H7 (cell line): Measurements from ENCODE around the gene GK2. TPM values are rescaled to one million over a fixed set of nuclear protein-coding genes. Genes with fewer than 3 reads are reported as not detected.

Source experiments
- DNase-seq: peaks from one replicate; pipeline ENCODE4 v3.0.0; 2012
- H3K27me3 ChIP-seq: 2 replicates; pipeline ENCODE4 v1.6.0; 2011; ENCODE audit warnings: mild to moderate bottlenecking, low read length; ENCODE audit not compliant: control insufficient read depth, insufficient read depth
- H3K36me3 ChIP-seq: replicated peaks from 2 replicates; pipeline ENCODE4 v1.5.1; 2011; ENCODE audit warnings: low read length; ENCODE audit not compliant: control insufficient read depth, insufficient read depth
- H3K4me3 ChIP-seq: 2 replicates; pipeline ENCODE4 v1.5.1; 2011; ENCODE audit warnings: low read depth, mild to moderate bottlenecking, control low read depth, low read length, moderate library complexity; ENCODE audit not compliant: insufficient read depth
- total RNA-seq: library from RNA; depleted of rRNA; stranded (reverse); fragments of >200 nt; shearing (Covaris generic); gene quantifications from 2 replicates; pipeline ENCODE4 v1.2.3, GENCODE V29; 2014

GK2 gene
- total RNA-seq, 1 experiment from 2014 or later: not detected

GRCh38 chr4:79404666-79405065 lies 3.4 kb downstream of the GK2 start:
- DNase-seq: no peak
- Histone ChIP-seq H3K4me3 (no peak overlapping the region), H3K36me3 (no peaks in the 10 kb centered on the region), H3K27me3 (no peaks in the 10 kb centered on the region)

- H3K4me3 ChIP-seq: no peak overlapping the region
- DNase-seq: no peak
- H3K27me3 ChIP-seq: no peaks in the 10 kb centered on the region
- no peaks in the 10 kb centered on the region for H3K36me3 ChIP-seq
Measured at GRCh38 chr4:79403356-79403755, 4.7 kb downstream of the GK2 start.

DNA sequence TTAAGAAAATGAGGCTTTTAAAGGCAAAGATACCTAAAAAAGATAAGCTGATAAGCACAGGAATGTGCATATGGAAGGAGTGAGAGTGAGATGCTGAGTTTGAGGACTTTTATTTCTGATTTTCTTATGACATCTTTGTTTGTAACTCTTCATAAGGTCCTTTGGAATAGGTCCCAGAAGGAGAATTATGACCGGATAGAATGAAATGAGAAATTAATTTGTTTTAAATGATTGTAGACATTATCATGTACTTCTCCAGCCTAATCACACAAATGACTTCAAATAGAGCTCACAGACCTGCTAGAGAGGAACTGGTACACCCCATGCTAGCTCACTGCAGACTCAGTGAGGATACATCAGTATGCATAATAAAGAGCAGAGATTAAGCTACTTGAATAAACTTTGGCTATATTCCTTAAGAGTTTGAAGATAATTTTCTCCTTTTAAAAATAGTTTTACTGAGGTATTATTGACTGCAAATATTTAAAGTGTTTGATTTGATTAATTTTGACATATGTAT lies 5.6 kb downstream of the GK2 start:
- H3K27me3 ChIP-seq: no peaks in the 10 kb centered on the region
- no peak overlapping the region for H3K4me3 ChIP-seq
- H3K36me3 ChIP-seq: no peaks in the 10 kb centered on the region
- no peak for DNase-seq

DNA sequence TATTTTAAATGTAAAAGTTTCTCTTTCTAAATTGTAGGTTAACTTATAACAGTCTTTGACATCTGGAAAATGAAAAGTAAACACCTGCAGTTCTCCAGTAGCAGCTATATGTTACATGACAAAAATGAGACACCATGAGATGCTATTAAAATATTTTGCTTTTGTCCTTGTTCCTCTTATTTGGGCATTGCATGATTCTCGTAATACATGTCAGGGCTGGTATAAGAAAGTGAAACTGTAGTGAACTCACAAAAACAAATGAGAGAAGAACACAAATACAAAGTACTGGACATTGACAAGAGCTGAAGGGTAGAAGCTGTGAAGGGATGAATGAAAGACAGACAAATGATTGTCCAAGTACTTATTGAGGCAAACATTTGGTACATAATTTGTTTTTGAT lies 9.0 kb downstream of the GK2 start:
- Histone ChIP-seq H3K27me3 (no peaks in the 10 kb centered on the region), H3K4me3 (no peak overlapping the region), H3K36me3 (no peaks in the 10 kb centered on the region)

DNA sequence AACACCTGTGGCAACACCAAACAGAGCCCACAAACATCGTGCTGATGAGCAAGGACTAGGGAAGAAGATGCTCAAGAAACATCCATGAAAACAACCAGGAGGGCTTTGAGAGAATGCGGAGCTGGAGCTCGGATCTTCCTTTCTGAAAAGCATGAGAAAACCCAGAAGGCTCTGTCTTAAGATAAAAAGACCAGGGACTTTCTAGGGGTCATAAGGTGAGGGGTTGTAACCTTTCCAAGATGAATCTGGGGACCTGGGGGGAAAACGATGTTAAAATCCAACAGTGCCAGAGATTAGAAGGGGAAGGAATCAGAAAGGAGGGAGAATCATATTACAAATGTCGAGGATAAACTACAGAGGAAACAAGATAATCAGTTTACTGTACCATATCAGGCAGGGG lies 10.1 kb downstream of the GK2 start:
- no peaks in the 10 kb centered on the region for H3K27me3 ChIP-seq
- H3K4me3 ChIP-seq: no peak overlapping the region
- no peaks in the 10 kb centered on the region for H3K36me3 ChIP-seq
- DNase-seq: no peak

More for the DNA sequence above, 9.0 kb downstream of the GK2 start:
- DNase-seq: no peak

DNA sequence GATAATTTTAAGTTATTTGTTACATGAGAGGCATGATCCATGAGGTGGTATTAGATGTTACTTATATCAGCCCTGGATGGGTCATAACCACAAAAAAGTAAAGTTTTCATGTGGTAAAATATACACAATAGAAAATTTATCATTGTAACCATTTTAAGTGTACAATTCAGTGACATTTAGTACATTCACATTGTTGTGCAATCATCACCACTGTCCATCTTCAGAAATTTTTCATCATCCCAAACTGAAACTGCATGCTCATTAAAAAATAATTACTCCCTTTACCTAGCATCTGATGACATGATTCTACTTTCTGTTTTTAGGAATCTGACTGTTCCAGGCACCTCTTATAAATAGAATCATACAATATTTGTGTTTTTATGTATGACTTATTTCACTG lies 11.2 kb downstream of the GK2 start:
- no peak for DNase-seq
- H3K27me3 ChIP-seq: no peaks in the 10 kb centered on the region
- H3K36me3 ChIP-seq: no peaks in the 10 kb centered on the region
- no peak overlapping the region for H3K4me3 ChIP-seq

DNA sequence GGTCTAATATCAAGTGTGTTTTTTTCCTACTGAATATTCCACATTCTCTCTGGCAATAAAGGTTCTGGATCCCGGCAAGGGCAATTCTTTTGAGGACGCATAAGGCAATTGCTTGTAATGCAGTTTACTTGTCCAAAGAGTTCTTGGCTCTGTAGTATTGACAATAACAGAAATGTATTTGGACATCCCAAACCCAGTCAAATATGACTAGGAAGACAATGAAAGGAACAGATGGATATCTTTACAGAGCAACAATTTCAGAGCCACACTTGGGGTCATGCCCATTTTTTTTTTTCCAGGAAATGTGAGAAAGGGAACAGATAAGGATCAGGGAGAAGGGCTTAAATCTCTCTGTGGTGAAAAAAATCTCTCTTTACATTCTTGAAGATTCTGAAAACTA lies 12.2 kb downstream of the GK2 start:
- no peaks in the 10 kb centered on the region for H3K27me3 ChIP-seq
- no peak overlapping the region for H3K4me3 ChIP-seq
- DNase-seq: no peak
- H3K36me3 ChIP-seq: no peaks in the 10 kb centered on the region

DNA sequence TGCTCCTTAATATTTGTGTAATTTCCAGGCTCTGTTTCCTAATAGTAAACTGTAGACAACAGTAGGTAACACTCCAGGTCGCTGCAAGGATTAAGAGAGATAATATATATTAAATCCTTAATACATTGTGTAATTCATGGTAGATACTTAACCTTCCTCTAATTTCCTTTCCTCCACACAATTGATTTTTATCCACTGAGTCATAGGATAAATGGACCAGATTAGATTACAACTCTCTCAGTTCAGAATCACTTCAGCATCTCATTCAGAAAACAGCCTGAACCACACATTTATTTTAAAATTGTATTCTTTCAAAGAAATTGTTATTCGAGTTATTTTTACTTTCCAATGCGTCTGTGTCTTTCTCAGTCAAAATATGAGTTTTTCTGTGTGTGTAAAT lies 17.1 kb downstream of the GK2 start:
- no peaks in the 10 kb centered on the region for H3K36me3 ChIP-seq
- no peak for DNase-seq
- no peaks in the 10 kb centered on the region for H3K27me3 ChIP-seq
- no peak overlapping the region for H3K4me3 ChIP-seq

DNA sequence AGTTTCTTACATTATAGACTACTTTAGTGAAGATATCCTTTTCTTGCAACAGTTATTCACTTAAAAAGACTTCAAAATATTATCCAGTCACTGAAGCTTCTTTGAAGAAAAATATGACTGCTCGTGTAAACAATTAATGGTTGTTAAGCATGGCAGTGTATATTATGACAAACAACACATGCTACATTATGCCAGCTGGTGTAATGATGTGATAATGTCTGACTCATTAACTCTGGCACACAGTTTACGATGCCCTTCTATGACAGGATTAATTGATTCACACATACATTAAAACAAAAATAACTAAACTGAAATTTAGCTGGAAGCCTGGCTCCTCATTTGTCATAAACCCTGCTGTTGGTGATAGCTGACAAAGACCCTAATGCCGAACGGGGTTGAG lies 22.4 kb downstream of the GK2 start:
- Histone ChIP-seq H3K4me3 (no peak overlapping the region), H3K27me3 (no peaks in the 10 kb centered on the region), H3K36me3 (no peaks in the 10 kb centered on the region)
- no peak for DNase-seq

DNA sequence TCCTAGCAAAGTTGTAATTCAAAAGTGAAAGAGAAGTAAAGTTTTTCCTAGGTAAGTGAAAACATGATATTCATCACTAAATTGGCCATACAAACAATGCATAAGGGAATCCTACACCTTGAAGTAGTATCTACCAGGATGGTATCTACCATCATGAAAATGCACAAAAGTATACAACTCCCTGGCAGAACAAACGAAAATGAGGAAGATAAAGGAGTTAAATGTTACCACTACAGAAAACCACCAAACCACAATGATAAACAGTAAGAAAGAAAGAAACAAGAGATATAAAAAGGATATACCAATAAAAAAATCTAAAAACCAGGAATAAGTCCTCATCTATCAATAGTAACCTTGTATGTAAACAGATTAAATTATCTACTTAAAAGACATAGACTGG lies 26.9 kb downstream of the GK2 start:
- no peaks in the 10 kb centered on the region for H3K36me3 ChIP-seq
- no peak overlapping the region for H3K4me3 ChIP-seq
- no peak for DNase-seq
- no peaks in the 10 kb centered on the region for H3K27me3 ChIP-seq

GRCh38 chr4:79370026-79370425 lies 38.0 kb downstream of the GK2 start:
- Histone ChIP-seq H3K36me3 (no peaks in the 10 kb centered on the region), H3K4me3 (no peak overlapping the region), H3K27me3 (no peaks in the 10 kb centered on the region)
- DNase-seq: no peak

- Histone ChIP-seq H3K4me3 (no peak overlapping the region), H3K36me3 (no peaks in the 10 kb centered on the region), H3K27me3 (no peaks in the 10 kb centered on the region)
- no peak for DNase-seq
Measured at GRCh38 chr4:79367096-79367495, 40.9 kb downstream of the GK2 start.

GRCh38 chr4:79366422-79366821 lies 41.6 kb downstream of the GK2 start:
- Histone ChIP-seq H3K27me3 (no peaks in the 10 kb centered on the region), H3K36me3 (no peaks in the 10 kb centered on the region), H3K4me3 (no peak overlapping the region)
- no peak for DNase-seq

DNA sequence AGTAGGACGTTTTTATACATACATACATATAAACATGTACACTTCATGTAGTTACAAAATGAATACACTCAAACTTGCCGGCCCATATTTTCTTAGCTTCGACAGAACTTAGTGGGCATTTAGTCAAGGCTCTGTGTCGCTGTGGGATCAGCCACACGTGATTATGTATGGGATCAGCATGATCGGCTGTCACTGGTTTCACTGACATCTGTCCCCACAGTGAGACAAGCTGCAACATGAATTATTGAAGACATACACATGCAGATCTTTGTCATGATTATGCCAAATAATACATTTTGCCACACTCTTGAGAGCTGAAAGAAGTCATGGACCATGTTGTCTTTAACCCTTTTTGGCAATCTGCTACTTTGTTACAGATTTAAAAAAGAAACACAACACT lies 44.0 kb downstream of the GK2 start:
- H3K27me3 ChIP-seq: no peaks in the 10 kb centered on the region
- H3K36me3 ChIP-seq: no peaks in the 10 kb centered on the region
- H3K4me3 ChIP-seq: no peak overlapping the region
- DNase-seq: no peak

DNA sequence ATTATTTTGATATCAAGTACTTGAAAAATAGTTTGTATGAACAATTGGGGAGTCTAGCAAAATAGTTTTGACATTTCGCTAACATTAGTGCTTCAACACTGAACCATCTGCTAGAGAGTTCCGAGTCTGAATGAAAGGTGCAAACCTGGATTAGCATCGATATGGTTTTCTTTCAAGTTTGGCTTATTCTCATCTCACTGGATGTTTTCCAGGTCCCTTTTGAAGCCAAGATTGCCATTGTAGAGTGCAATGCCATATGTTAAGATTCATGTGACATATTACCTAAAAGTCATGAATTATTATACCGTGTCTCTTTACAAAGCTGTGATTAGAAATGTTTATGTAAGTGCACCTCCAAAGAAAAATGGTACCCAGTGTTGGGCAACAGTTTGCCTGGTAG lies 45.4 kb downstream of the GK2 start:
- H3K27me3 ChIP-seq: no peaks in the 10 kb centered on the region
- no peaks in the 10 kb centered on the region for H3K36me3 ChIP-seq
- no peak overlapping the region for H3K4me3 ChIP-seq
- no peak for DNase-seq

DNA sequence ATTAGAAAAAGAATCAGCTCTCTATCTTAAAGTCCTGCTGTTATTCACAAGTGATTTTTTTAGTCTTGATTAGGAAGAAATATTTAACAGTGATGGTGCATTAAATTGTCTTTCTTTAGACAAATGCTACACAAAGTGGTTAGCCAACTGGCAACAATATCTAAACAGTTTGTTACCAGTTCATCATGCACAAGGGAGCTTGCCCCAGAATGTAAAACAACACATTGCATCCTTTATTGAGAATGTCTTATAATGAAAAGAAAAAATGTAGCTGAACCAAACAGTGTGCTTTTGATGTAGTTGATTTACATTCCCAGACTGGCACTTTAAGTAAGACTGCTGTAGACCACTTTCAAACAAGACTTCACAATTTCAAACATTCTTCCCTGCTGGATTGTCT lies 48.0 kb downstream of the GK2 start:
- no peaks in the 10 kb centered on the region for H3K36me3 ChIP-seq
- no peaks in the 10 kb centered on the region for H3K27me3 ChIP-seq
- no peak overlapping the region for H3K4me3 ChIP-seq
- DNase-seq: no peak
